ENCODE measurements around the gene IFFO2. TPM values are rescaled to one million over a fixed set of nuclear protein-coding genes. Genes with fewer than 3 reads are reported as not detected.

The IFFO2 gene
- total RNA-seq, 1 donor from 2014 or later: 32.3 TPM

DNA sequence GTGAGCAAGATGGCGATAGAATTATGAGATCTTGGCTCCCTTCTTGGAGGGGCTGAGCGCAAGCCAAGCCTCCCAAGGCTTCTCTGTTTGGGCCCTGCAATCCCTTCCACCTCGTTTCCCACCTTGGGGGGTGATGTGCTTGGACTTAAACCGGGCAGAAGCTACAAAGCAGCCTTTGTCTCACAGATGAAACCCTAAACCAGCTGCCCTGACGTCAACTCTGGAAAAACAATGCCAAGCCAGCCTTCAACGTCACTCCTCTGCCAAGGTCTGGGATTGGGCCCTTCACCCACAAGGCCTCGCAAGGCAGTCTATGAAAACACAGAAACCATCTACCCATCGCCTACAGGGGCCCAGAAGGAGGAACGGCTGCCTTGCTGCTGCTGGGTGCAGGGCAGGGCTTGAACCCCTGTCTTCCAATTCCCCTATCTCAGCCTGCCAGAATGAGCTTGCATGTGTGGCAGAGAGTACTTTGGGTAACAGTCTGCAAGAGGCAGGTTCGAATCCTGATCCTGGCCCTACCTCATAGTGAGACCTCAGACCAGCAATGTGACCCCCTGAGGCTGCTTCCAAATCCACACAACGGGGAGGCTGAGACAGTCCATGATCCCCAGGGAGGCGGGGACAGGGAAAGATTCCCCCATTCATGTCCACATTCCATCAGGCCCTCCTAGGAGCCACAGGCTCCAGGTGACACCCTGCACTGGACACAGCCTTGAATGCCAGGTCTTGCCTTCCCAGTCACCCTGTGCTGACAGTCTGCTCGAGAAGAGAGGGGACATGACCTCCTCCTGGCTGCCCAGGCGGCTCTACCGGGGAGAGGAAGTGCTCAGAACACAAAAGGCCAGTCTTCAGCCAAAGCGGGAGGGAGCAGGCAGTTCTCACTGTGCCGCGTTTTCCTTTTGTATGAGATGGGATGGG, 15.0 kb downstream of the IFFO2 start:
- Mint-ChIP-seq H3K4me1 (peaks cover 35% of the 10 kb centered on the region), H3K36me3 (ENCODE audit: low read depth) (peaks cover 6% of the 10 kb centered on the region), H3K4me3 (no peak overlapping the region), H3K9me3 (no peaks in the 10 kb centered on the region), H3K27me3 (no peaks in the 10 kb centered on the region), H3K27ac (no peak overlapping the region)
- DNase-seq: no peak
- intact Hi-C loops (cut with micrococcal nuclease): no loop called here

- Mint-ChIP-seq H3K4me3 (no peak overlapping the region), H3K27ac (no peak overlapping the region)
Measured at GRCh38 chr1:18940303-18941020, 16.0 kb downstream of the IFFO2 start.

DNA sequence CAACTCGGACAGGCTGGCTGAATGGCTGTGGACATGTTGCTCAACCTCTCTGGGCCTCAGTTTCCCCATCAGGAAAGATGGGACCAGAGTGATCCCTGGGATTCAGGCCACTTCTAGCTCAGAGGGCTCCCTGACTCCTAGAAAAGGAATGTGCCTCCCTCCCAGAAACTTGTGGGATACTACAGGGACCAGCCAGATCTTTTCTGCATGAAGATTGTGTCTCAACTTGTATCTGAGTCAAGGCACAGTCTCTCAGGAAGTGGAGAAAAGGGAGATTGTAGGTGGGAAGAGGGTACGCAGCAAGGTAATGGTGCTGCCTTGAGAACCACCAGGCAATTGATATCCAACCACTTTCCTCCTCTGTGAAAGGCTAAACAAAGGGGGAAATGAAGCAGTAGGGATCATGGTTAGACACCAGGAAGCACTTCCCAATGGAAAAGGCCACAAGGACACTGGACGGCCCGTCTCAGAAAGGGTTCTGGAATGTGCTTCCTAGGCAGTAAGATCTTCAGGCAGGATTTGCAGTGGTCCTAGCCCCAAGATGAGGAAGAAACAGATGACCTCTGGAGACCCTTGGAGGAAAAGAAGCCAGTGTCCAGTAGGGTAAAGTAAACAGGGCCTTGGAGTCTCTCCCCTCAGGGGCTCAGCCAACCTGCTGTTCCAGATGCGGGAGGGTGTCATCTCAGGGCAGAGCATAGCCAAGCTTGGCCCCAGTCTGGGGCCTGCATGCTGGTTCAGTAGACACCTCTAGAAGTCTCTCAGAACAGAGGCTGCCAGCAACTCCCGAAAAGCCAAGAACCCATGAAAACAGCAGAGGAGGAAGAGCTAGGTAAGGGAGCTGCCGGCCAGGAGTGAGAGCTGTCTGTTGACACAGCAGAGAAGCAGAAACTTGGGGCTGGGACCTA, 16.8 kb downstream of the IFFO2 start:
- Mint-ChIP-seq H3K4me3 (no peak overlapping the region), H3K36me3 (ENCODE audit: low read depth) (peaks cover 6% of the 10 kb centered on the region), H3K27me3 (no peaks in the 10 kb centered on the region), H3K27ac (no peak overlapping the region), H3K9me3 (no peaks in the 10 kb centered on the region), H3K4me1 (peaks cover 35% of the 10 kb centered on the region)
- no peak for DNase-seq
- intact Hi-C loops (cut with micrococcal nuclease): no loop called here

More at GRCh38 chr1:18940303-18941020, 16.0 kb downstream of the IFFO2 start:
- no peaks in the 10 kb centered on the region for H3K27me3 Mint-ChIP-seq
- no peak for DNase-seq
- H3K4me1 Mint-ChIP-seq: peaks cover 34% of the 10 kb centered on the region
- peaks cover 6% of the 10 kb centered on the region for H3K36me3 Mint-ChIP-seq (ENCODE audit: low read depth)
- intact Hi-C loops (cut with micrococcal nuclease): no loop called here
- H3K9me3 Mint-ChIP-seq: no peaks in the 10 kb centered on the region

DNA sequence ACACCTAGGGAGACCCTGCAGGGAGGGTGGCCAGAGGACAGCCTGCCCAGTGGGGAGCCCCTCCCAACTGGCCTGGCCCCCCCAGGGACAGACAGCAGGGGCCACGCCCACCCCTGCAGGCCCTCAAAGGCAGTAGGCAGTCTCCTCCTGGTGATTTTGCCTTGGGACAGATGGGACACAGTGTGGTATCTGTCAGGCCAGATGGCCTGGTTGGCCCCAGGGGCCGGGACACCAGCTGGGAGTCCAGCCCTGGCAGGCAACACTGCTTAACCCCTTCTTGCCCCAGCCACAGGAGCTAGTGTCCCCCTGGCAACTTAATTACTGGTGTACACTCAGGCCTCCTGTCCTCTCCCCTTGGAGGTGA, 17.8 kb downstream of the IFFO2 start:
- peaks cover 6% of the 10 kb centered on the region for H3K36me3 Mint-ChIP-seq (ENCODE audit: low read depth)
- DNase-seq: no peak
- no peaks in the 10 kb centered on the region for H3K9me3 Mint-ChIP-seq
- no peaks in the 10 kb centered on the region for H3K27me3 Mint-ChIP-seq
- no peak overlapping the region for H3K27ac Mint-ChIP-seq
- intact Hi-C loops (cut with micrococcal nuclease): no loop called here
- peaks cover 36% of the 10 kb centered on the region for H3K4me1 Mint-ChIP-seq
- H3K4me3 Mint-ChIP-seq: no peak overlapping the region

DNA sequence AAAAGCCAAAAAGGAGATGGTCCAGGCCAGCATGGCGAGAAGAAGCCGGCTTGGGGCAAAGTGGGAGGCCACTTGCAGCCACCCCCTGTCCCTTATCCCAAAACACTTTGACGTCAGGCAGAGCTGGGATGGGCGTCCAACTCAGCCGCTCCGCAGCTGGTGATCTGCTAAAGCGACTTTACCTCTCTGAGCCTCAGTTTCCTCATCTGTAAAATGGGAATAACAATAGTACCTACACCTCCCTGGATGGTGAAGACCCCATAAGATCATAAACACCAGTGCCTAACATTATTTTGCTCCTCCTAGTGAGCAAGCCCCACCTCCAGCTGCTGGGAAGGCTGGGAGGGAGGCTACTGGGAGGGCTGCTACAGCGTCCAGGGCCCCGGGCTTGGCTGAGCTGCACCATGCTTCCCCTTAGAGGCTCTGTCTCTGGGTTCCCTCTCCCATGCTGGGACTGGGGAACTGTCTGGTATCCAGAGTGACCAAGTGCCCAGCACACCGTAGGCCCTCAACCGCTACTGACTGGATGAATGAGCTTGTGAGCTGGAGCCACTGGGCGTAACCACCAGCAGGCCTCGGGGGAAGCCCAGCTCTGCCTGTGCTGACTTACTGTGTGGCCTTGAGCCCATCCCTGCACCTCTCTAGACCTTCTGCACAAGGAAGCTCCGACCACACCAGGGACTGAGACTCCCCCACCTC, 18.3 kb downstream of the IFFO2 start:
- peaks cover 3% of the 10 kb centered on the region for H3K36me3 Mint-ChIP-seq (ENCODE audit: low read depth)
- H3K4me1 Mint-ChIP-seq: peaks cover 35% of the 10 kb centered on the region
- no peaks in the 10 kb centered on the region for H3K9me3 Mint-ChIP-seq
- intact Hi-C loops (cut with micrococcal nuclease): no loop called here
- H3K27me3 Mint-ChIP-seq: no peaks in the 10 kb centered on the region
- H3K27ac Mint-ChIP-seq: no peak overlapping the region
- DNase-seq: no peak
- H3K4me3 Mint-ChIP-seq: no peak overlapping the region

- intact Hi-C loops (cut with micrococcal nuclease): no loop called here
- Mint-ChIP-seq H3K4me1 (peaks cover 36% of the 10 kb centered on the region), H3K4me3 (no peak overlapping the region), H3K9me3 (no peaks in the 10 kb centered on the region), H3K27ac (no peak overlapping the region), H3K36me3 (ENCODE audit: low read depth) (peaks cover 3% of the 10 kb centered on the region), H3K27me3 (no peaks in the 10 kb centered on the region)
- DNase-seq: no peak
Measured at GRCh38 chr1:18937539-18937938, 18.9 kb downstream of the IFFO2 start.

DNA sequence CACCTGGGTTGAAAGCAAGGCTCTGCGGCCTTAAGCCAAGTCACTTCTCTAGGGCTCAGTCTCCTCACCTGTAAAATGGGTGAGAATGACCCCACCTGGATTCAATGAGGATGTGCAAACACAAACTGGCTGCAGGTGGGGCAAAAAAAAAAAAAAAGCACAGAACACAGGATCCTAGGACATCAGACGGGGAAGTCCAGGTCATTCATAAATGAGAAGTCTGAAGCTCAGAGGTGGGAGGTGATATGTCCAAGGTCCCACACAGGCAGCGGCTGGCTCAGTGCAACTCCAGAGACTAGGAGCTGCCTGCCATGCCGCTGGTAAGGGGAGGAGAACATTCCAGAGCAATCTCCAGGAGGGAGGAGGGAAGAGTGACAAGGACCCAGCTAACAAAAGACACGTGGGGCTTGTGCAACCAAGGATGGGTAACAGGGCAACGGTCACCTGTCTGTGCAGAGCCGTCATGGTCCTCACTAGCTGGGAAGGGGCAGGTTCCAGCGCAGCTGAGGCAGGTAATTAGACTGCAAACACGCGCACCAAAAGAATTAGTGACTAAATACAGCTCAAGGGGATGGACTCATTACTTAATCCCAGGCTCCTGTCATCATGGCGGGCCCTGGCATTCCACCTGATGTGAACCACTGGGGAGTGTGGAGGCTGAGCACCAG, 19.5 kb downstream of the IFFO2 start:
- Mint-ChIP-seq H3K4me1 (peaks cover 42% of the 10 kb centered on the region), H3K9me3 (no peaks in the 10 kb centered on the region), H3K36me3 (ENCODE audit: low read depth) (peaks cover 3% of the 10 kb centered on the region), H3K4me3 (no peak overlapping the region), H3K27ac (peak overlapping the region; percentile 62), H3K27me3 (no peaks in the 10 kb centered on the region)
- intact Hi-C loops (cut with micrococcal nuclease): no loop called here
- no peak for DNase-seq

DNA sequence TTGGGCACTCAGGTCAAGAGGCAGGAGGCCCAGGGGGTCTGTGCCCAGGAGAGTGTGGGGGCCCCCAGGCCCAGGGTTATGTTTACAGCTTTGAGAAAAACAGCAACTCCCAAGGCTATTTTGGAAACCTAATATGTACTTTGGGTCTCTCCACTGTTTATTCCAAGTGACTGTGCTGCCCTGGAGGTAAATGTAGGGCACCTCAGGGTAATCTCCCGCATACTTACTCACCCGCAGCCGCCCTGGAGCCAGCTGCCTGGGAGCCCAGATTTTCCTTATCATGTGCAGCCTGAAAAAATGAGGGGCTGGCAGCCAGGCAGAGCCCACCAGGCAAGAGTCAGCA, 20.0 kb downstream of the IFFO2 start:
- peaks cover 3% of the 10 kb centered on the region for H3K36me3 Mint-ChIP-seq (ENCODE audit: low read depth)
- no peaks in the 10 kb centered on the region for H3K9me3 Mint-ChIP-seq
- DNase-seq: no peak
- H3K4me1 Mint-ChIP-seq: peaks cover 45% of the 10 kb centered on the region
- no peak overlapping the region for H3K27ac Mint-ChIP-seq
- intact Hi-C loops (cut with micrococcal nuclease): no loop called here
- H3K27me3 Mint-ChIP-seq: no peaks in the 10 kb centered on the region
- no peak overlapping the region for H3K4me3 Mint-ChIP-seq

- H3K27ac Mint-ChIP-seq: peak overlapping the region; percentile 27
- peaks cover 3% of the 10 kb centered on the region for H3K36me3 Mint-ChIP-seq (ENCODE audit: low read depth)
- DNase-seq: peak; percentile 75
- H3K9me3 Mint-ChIP-seq: no peaks in the 10 kb centered on the region
- H3K4me3 Mint-ChIP-seq: peak overlapping the region; percentile 51
- intact Hi-C loops (cut with micrococcal nuclease): no loop called here
- no peaks in the 10 kb centered on the region for H3K27me3 Mint-ChIP-seq
- peaks cover 49% of the 10 kb centered on the region for H3K4me1 Mint-ChIP-seq
Measured at GRCh38 chr1:18934205-18935000, 22.1 kb downstream of the IFFO2 start.

DNA sequence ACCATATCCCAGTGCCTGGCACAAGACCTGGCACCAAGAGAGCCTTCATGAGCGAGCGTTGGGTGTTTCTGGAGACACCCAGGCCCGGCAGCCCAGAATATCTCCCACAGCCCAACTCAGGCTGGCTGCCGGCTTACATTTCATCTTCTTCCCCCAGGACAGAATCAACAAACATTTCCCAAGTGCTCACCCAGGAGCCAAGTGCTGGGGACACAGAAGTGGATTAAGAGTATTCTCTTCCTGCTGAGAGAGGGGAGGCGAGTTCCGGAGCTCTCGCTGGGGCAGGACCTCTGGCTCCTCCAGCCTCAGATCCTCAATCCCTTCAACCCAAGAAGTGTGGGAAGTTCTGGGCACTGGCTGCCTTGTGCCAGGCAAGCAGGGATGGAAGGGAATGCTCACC, 23.6 kb downstream of the IFFO2 start:
- peaks cover 3% of the 10 kb centered on the region for H3K36me3 Mint-ChIP-seq (ENCODE audit: low read depth)
- DNase-seq: no peak
- intact Hi-C loops (cut with micrococcal nuclease): no loop called here
- H3K27ac Mint-ChIP-seq: no peak overlapping the region
- peaks cover 60% of the 10 kb centered on the region for H3K4me1 Mint-ChIP-seq
- no peaks in the 10 kb centered on the region for H3K27me3 Mint-ChIP-seq
- H3K4me3 Mint-ChIP-seq: no peak overlapping the region
- no peaks in the 10 kb centered on the region for H3K9me3 Mint-ChIP-seq

- Mint-ChIP-seq H3K9me3 (no peaks in the 10 kb centered on the region), H3K36me3 (ENCODE audit: low read depth) (peaks cover 3% of the 10 kb centered on the region), H3K4me1 (peaks cover 64% of the 10 kb centered on the region), H3K4me3 (no peak overlapping the region), H3K27ac (no peak overlapping the region), H3K27me3 (no peaks in the 10 kb centered on the region)
- DNase-seq: no peak
- intact Hi-C loops (cut with micrococcal nuclease): no loop called here
Measured at GRCh38 chr1:18932387-18932786, 24.1 kb downstream of the IFFO2 start.

- DNase-seq: no peak
- no peaks in the 10 kb centered on the region for H3K9me3 Mint-ChIP-seq
- H3K27me3 Mint-ChIP-seq: no peaks in the 10 kb centered on the region
- H3K27ac Mint-ChIP-seq: no peak overlapping the region
- H3K4me3 Mint-ChIP-seq: no peak overlapping the region
- H3K4me1 Mint-ChIP-seq: peaks cover 63% of the 10 kb centered on the region
- H3K36me3 Mint-ChIP-seq (ENCODE audit: low read depth): peaks cover 3% of the 10 kb centered on the region
- intact Hi-C loops (cut with micrococcal nuclease): no loop called here
Measured at GRCh38 chr1:18931730-18932129, 24.7 kb downstream of the IFFO2 start.
